Measurements from ENCODE around the gene GALNT13. TPM values are rescaled to one million over a fixed set of nuclear protein-coding genes. Genes with fewer than 3 reads are reported as not detected.

The GALNT13 gene
- total and polyA plus RNA-seq, 10 of the 15 experiments (the other 5 are each of a cell fraction or from before 2014, with no cell fraction given) = 0.04 TPM; not detected in 9

DNA sequence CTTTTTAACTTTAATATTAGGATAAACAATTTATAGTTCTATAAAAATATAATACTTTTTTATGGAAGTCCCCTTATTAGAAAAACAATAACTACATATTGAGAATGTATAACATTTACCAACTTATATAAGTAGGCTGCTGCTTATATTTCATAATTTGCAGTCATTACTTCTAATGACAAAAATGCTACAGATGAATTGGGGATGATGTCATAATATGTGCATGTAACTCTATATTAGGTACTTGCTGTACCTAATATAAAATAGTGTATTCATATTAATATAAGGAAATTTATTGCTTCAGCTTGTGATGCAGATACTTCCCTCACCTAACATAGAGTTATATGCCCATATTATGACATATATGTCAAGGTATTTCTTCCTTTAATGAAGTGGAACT lies 100.7 kb downstream of the GALNT13 start:
- H3K4me2 ChIP-seq (ENCODE audit: control insufficient read depth, insufficient read depth) = no peak overlapping the region
- no peak for FAIRE-seq
- no peaks in the 10 kb centered on the region for H3K36me3 ChIP-seq (ENCODE audit: control insufficient read depth in 2 of 2, insufficient read depth in 2 of 2, low read length in 1 of 2)
- no peak overlapping the region for H3K27ac ChIP-seq (ENCODE audit: control insufficient read depth, insufficient read depth)
- no peak overlapping the region for H3K4me3 ChIP-seq
- ChIA-PET POLR2A (no interaction called here), CTCF (no interaction called here), SMC1A (ENCODE audit: uncharacterized antibody, unreplicated experiment) (interaction anchor here (1.0 kb wide), 1 partner anchor 10 kb away, joined by 3 read pairs; no protein-coding TSS in a partner anchor), RAD21 (ENCODE audit: unreplicated experiment) (no interaction called here)
- H3K9ac ChIP-seq (ENCODE audit: control insufficient read depth, insufficient read depth, low read length) = no peak overlapping the region
- no peaks in the 10 kb centered on the region for H3K4me1 ChIP-seq (ENCODE audit: control insufficient read depth, insufficient read depth, low read length)
- no peaks in the 10 kb centered on the region for H3K79me2 ChIP-seq (ENCODE audit: control insufficient read depth, insufficient read depth, low read length)
- H3K9me3 ChIP-seq (replicated peaks; ENCODE audit: control insufficient read depth, insufficient read depth, low read length) = no peaks in the 10 kb centered on the region
- H3K27me3 ChIP-seq (replicated peaks in 1 of 2; ENCODE audit: control insufficient read depth in 2 of 2, insufficient read depth in 2 of 2, low read length in 1 of 2) = no peaks in the 10 kb centered on the region
- ATAC-seq = no peak
- intact Hi-C loops (cut with micrococcal nuclease; ENCODE audit: unreplicated experiment) (no loop called here), in situ Hi-C loops (cut with MboI) (no loop called here)
- H2AFZ ChIP-seq (ENCODE audit: control insufficient read depth, low read depth, low read length) = no peak overlapping the region
- no peak for DNase-seq (ENCODE audit: low read depth, low spot score)
- TF ChIP-seq SIX5 (IDR thresholded peaks at IDR 0.05; ENCODE audit: low read depth, low read length, severe bottlenecking) = no peak
- TF ChIP-seq POU2F2 (IDR thresholded peaks at IDR 0.05; ENCODE audit: borderline replicate concordance, low read depth, low read length) = no peak
- TF ChIP-seq HDAC2 (IDR thresholded peaks at IDR 0.05) = no peak
- no peak for TF ChIP-seq PAX5 (IDR thresholded peaks at IDR 0.05; ENCODE audit: borderline replicate concordance, low read depth, low read length)
- TF ChIP-seq USF1 (IDR thresholded peaks at IDR 0.05; ENCODE audit: borderline replicate concordance, extremely low read length, insufficient read depth, low read depth, low read length) = no peak
- no peak for TF ChIP-seq ZNF622 (IDR thresholded peaks at IDR 0.05)
- TF ChIP-seq BCLAF1 (IDR thresholded peaks at IDR 0.05) = no peak
- no peaks in the 10 kb centered on the region for H4K20me1 ChIP-seq (ENCODE audit: control insufficient read depth, insufficient read depth)
- no TSS peak for BruUV-seq (replicated peaks)

All from GM12878 (cell line).